Activated CD8-positive, alpha-beta memory T cell treated with anti-CD3 and anti-CD28 coated beads, Interleukin-2, amount 10 ng/mL, durations not matched to agents 7 days and 5 days (primary cell): ENCODE measurements around the gene C12orf57. TPM values are rescaled to one million over a fixed set of nuclear protein-coding genes. Genes with fewer than 3 reads are reported as not detected.
A peak's percentile ranks its signal among the peaks of the same experiment; 100 is the strongest.

Experiments used
- ATAC-seq: fragments of 150-1000 bp; cut with Tn5 transposase; one replicate; pipeline ENCODE4 v1.10.0; 2021; ENCODE audit warnings: moderate library complexity
- CTCF ChIA-PET: fragments of 350-600 bp; sonication (Branson Sonifier 250); formaldehyde crosslinking; loops from one replicate; lab custom pipeline; 2021; ENCODE audit warnings: antibody characterized with exemption; lab: Charles Lee
- DNase-seq: peaks from one replicate; pipeline ENCODE4 v3.0.0-alpha.2; 2020
- H3K27ac Mint-ChIP-seq: one replicate; pipeline ENCODE4 v1.8.0; 2021; ENCODE audit warnings: mild to moderate bottlenecking, mixed read lengths
- H3K27me3 Mint-ChIP-seq: one replicate; pipeline ENCODE4 v1.8.0; 2021; ENCODE audit warnings: mixed read lengths
- H3K36me3 Mint-ChIP-seq: one replicate; pipeline ENCODE4 v1.8.0; 2021; ENCODE audit warnings: mild to moderate bottlenecking, mixed read lengths
- H3K4me1 Mint-ChIP-seq: one replicate; pipeline ENCODE4 v1.8.0; 2021; ENCODE audit warnings: mixed read lengths
- H3K4me3 Mint-ChIP-seq: one replicate; pipeline ENCODE4 v1.8.0; 2021; ENCODE audit warnings: mild to moderate bottlenecking, moderate library complexity, mixed read lengths
- H3K9me3 Mint-ChIP-seq: one replicate; pipeline ENCODE4 v1.8.0; 2022; ENCODE audit warnings: low read depth, mixed read lengths
- total RNA-seq, 2 experiments: library from RNA; stranded (reverse); gene quantifications; one replicate each; pipeline ENCODE4 v1.2.3, GENCODE V29; 2021

The C12orf57 gene
- total RNA-seq, 2 experiments from 2014 or later = 120 to 132 TPM

GRCh38 chr12:6959805-6960592, 16.2 kb downstream of the C12orf57 start:
- H3K9me3 Mint-ChIP-seq = no peaks in the 10 kb centered on the region
- H3K27ac Mint-ChIP-seq = peak overlapping the region; percentile 96
- H3K27me3 Mint-ChIP-seq = no peaks in the 10 kb centered on the region
- H3K4me3 Mint-ChIP-seq = peak overlapping the region; percentile 79
- ATAC-seq = no peak
- no peak for DNase-seq
- peaks cover 82% of the 10 kb centered on the region for H3K4me1 Mint-ChIP-seq
- H3K36me3 Mint-ChIP-seq = peaks cover 60% of the 10 kb centered on the region
- CTCF ChIA-PET = interaction anchor here (1.3 to 13.5 kb wide), 11 partner anchors 9 to 206 kb away, joined by 3 to 709 read pairs (median 8); partner anchors contain the start of genes ATN1, C12orf57, PTPN6 and RNU7-1

DNA sequence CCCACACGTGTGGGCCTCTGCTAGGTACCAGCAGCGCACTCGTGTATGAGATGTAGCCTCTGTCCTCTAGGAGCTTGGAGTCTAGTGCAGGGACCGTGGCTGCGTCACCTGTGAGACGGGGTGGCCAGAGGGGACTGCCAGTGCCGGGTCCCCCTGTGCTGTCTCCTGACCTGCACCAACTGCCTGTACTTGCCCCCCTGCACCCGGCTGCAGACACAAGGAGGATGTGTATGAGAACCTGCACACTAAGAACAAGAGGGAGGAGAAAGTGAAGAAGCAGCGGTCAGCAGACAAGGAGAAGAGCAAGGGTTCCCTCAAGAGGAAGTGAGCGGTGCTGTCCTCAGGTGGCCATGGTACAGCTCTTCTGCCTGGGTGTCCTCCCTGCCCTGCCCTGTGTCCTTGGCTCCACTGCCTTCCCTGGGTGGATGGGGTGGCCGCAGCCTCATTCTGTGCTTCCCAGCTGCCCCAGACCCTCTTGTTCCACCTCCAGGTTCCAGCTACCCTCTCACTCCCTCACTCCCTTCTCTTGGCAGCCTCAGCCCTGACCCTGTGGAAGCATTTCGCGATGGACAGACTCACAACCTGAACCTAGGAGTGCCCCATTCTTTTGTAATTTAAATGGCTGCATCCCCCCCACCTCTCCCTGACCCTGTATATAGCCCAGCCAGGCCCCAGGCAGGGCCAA, 16.9 kb downstream of the C12orf57 start:
- Mint-ChIP-seq H3K36me3 (peaks cover 61% of the 10 kb centered on the region), H3K4me3 (peak overlapping the region; percentile 61), H3K27me3 (no peaks in the 10 kb centered on the region), H3K27ac (peak overlapping the region; percentile 96), H3K9me3 (no peaks in the 10 kb centered on the region), H3K4me1 (peaks cover 82% of the 10 kb centered on the region)
- ATAC-seq = peak; percentile 37
- peak; percentile 85 for DNase-seq
- CTCF ChIA-PET = interaction anchor here (0.9 to 13.5 kb wide), 13 partner anchors 16 to 207 kb away, joined by 3 to 709 read pairs (median 6); partner anchors contain the start of genes ATN1, C12orf57, LPCAT3 and PTPN6

DNA sequence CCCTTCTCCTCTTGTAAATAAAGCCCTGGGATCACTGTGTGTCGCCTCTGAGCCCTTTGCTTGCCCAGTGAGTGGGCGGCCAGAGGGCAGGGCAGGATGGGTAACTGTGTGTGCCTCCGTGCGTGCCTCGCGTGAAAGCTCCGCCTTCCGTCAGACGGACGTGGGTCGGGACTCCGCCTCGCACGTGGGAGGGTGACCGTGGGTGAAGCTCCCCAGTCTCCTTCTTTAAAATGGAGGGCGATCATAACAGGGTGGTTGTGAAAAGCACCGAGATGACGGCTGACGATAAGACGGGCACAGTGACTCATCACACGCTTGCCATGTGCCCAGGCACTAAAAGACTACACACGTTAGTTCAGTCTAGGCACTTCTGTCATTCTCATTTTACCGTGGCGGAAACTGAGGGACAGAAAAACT, 17.5 kb downstream of the C12orf57 start:
- ATAC-seq (peak; percentile 59), DNase-seq (peak; percentile 88)
- peaks cover 78% of the 10 kb centered on the region for H3K4me1 Mint-ChIP-seq
- H3K9me3 Mint-ChIP-seq = no peaks in the 10 kb centered on the region
- CTCF ChIA-PET = interaction anchor here (0.8 to 13.5 kb wide), 14 partner anchors 16 to 207 kb away, joined by 3 to 709 read pairs (median 4); partner anchors contain the start of genes ATN1, C12orf57, ENO2 and LPCAT3
- H3K36me3 Mint-ChIP-seq = peaks cover 59% of the 10 kb centered on the region
- H3K27me3 Mint-ChIP-seq = no peaks in the 10 kb centered on the region
- peak overlapping the region; percentile 96 for H3K27ac Mint-ChIP-seq
- H3K4me3 Mint-ChIP-seq = peak overlapping the region; percentile 61

DNA sequence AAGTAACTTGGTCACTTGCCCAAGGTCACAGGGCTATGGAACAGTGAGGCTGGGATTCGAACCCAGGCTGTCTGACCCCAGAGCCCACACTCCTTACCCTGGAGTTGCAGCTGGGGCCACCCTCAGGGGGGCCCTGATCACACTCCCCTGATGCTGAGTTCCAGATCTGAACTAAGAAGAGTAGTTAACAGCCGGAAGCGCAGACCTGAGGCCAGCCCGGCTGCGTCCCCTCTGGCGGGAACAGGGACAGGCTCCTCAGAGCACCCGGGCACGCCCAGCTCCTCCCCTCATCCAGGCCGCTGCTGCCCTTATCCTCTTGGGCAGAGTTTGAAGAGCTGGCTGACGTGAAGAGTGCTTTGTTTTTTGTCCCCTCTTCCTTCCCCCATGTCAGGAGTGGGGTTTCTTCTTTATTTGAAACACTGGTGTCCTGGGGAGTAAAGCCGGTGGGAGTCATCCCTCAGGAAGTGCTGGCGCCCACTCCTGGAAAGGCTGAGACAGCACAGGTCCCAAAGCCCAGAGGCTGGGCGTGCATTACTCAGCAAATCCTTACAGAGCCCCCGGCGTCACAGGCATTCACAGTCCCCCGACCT, 18.0 kb downstream of the C12orf57 start:
- Mint-ChIP-seq H3K4me3 (peak overlapping the region; percentile 61), H3K9me3 (no peaks in the 10 kb centered on the region), H3K27ac (peak overlapping the region; percentile 96), H3K27me3 (no peaks in the 10 kb centered on the region), H3K4me1 (peaks cover 75% of the 10 kb centered on the region), H3K36me3 (peaks cover 57% of the 10 kb centered on the region)
- CTCF ChIA-PET = interaction anchor here (0.8 to 13.5 kb wide), 13 partner anchors 17 to 151 kb away, joined by 3 to 709 read pairs (median 5); partner anchors contain the start of genes ATN1, C12orf57, ENO2 and LPCAT3
- ATAC-seq = peak; percentile 29
- peak; percentile 76 for DNase-seq

GRCh38 chr12:6962285-6963015, 18.6 kb downstream of the C12orf57 start:
- Mint-ChIP-seq H3K36me3 (peaks cover 55% of the 10 kb centered on the region), H3K27ac (peak overlapping the region; percentile 96), H3K4me3 (peak overlapping the region; percentile 61), H3K9me3 (no peaks in the 10 kb centered on the region), H3K4me1 (peaks cover 72% of the 10 kb centered on the region), H3K27me3 (no peaks in the 10 kb centered on the region)
- CTCF ChIA-PET = interaction anchor here (0.8 to 13.5 kb wide), 11 partner anchors 18 to 151 kb away, joined by 3 to 709 read pairs (median 6); partner anchors contain the start of genes ATN1, C12orf57, ENO2 and LPCAT3
- ATAC-seq = no peak
- peak; percentile 41 for DNase-seq

- CTCF ChIA-PET = interaction anchor here (0.9 to 13.5 kb wide), 7 partner anchors 8 to 150 kb away, joined by 4 to 709 read pairs (median 11); partner anchors contain the start of genes ATN1, C12orf57, ENO2 and LPCAT3
- peaks cover 66% of the 10 kb centered on the region for H3K4me1 Mint-ChIP-seq
- no peaks in the 10 kb centered on the region for H3K27me3 Mint-ChIP-seq
- DNase-seq (peak; percentile 41), ATAC-seq (no peak)
- no peaks in the 10 kb centered on the region for H3K9me3 Mint-ChIP-seq
- no peak overlapping the region for H3K4me3 Mint-ChIP-seq
- peak overlapping the region; percentile 59 for H3K27ac Mint-ChIP-seq
- peaks cover 55% of the 10 kb centered on the region for H3K36me3 Mint-ChIP-seq
Observed at GRCh38 chr12:6963016-6963731, 19.4 kb downstream of the C12orf57 start.

GRCh38 chr12:6963791-6964413, 20.1 kb downstream of the C12orf57 start:
- Mint-ChIP-seq H3K27me3 (no peaks in the 10 kb centered on the region), H3K4me1 (peaks cover 66% of the 10 kb centered on the region), H3K4me3 (no peak overlapping the region), H3K9me3 (no peaks in the 10 kb centered on the region), H3K27ac (peak overlapping the region; percentile 82), H3K36me3 (peaks cover 55% of the 10 kb centered on the region)
- DNase-seq (peak; percentile 41), ATAC-seq (no peak)
- CTCF ChIA-PET = interaction anchor here (0.9 to 13.5 kb wide), 14 partner anchors 8 to 168 kb away, joined by 3 to 709 read pairs (median 6); partner anchors contain the start of genes ATN1, C12orf57, C1RL and ENO2

GRCh38 chr12:6964605-6965025, 20.8 kb downstream of the C12orf57 start:
- peaks cover 53% of the 10 kb centered on the region for H3K36me3 Mint-ChIP-seq
- H3K4me1 Mint-ChIP-seq = peaks cover 64% of the 10 kb centered on the region
- peak overlapping the region; percentile 82 for H3K27ac Mint-ChIP-seq
- H3K9me3 Mint-ChIP-seq = no peaks in the 10 kb centered on the region
- no peaks in the 10 kb centered on the region for H3K27me3 Mint-ChIP-seq
- ATAC-seq (no peak), DNase-seq (no peak)
- CTCF ChIA-PET = interaction anchor here (0.7 to 13.5 kb wide), 18 partner anchors 9 to 167 kb away, joined by 3 to 709 read pairs (median 5); partner anchors contain the start of genes ATN1, C12orf57, C1RL and LPCAT3
- no peak overlapping the region for H3K4me3 Mint-ChIP-seq

DNA sequence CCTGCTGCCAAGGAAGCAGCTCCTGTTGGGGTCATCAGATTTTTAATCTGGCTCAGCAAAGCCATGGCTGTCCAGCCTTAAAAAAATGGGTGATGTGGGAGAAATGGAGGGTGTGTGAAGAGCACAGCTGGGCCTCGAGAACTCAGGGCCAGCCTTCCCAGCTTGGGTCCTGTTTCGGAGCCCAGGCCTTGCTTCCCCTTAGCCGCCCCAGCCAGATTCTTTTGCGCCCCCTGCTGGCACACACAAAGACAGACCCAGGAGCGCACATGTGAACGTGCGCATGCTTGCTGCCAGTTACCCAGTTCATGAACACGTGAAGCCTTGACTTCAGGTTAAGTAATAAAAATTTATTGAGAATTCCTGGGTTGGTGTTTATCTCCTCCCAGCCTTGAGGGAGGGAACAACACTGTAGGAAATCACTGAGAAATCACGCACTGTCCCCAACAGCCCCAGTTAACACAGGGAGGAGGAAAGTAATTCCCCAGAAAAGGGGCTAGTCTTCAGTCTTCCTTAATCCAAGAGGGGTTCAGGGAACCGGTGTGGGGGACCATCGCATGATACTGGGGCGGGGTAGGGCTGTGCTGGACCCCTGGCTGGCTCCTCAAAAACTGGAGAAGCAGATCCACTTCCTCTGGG, 21.3 kb downstream of the C12orf57 start:
- no peaks in the 10 kb centered on the region for H3K9me3 Mint-ChIP-seq
- no peaks in the 10 kb centered on the region for H3K27me3 Mint-ChIP-seq
- H3K27ac Mint-ChIP-seq = peak overlapping the region; percentile 82
- DNase-seq (peak; percentile 91), ATAC-seq (peak; percentile 58)
- H3K4me3 Mint-ChIP-seq = no peak overlapping the region
- H3K36me3 Mint-ChIP-seq = peaks cover 54% of the 10 kb centered on the region
- CTCF ChIA-PET = interaction anchor here (0.7 to 13.5 kb wide), 17 partner anchors 9 to 167 kb away, joined by 3 to 709 read pairs (median 5); partner anchors contain the start of genes ATN1, C12orf57, C1RL and PTPN6
- peaks cover 61% of the 10 kb centered on the region for H3K4me1 Mint-ChIP-seq

- Mint-ChIP-seq H3K36me3 (peaks cover 49% of the 10 kb centered on the region), H3K4me1 (peaks cover 55% of the 10 kb centered on the region), H3K4me3 (no peak overlapping the region), H3K27ac (peak overlapping the region; percentile 82), H3K9me3 (no peaks in the 10 kb centered on the region), H3K27me3 (no peaks in the 10 kb centered on the region)
- CTCF ChIA-PET = interaction anchor here (0.8 to 13.5 kb wide), 6 partner anchors 10 to 144 kb away, joined by 3 to 709 read pairs (median 9); partner anchors contain the start of genes C12orf57, C1RL, PTPN6 and RNU7-1
- DNase-seq (no peak), ATAC-seq (no peak)
Observed at GRCh38 chr12:6965714-6966113, 21.9 kb downstream of the C12orf57 start.

GRCh38 chr12:6966351-6966750, 22.5 kb downstream of the C12orf57 start:
- no peaks in the 10 kb centered on the region for H3K27me3 Mint-ChIP-seq
- no peaks in the 10 kb centered on the region for H3K9me3 Mint-ChIP-seq
- DNase-seq (no peak), ATAC-seq (no peak)
- no peak overlapping the region for H3K4me3 Mint-ChIP-seq
- CTCF ChIA-PET = interaction anchor here (0.7 to 13.5 kb wide), 7 partner anchors 11 to 143 kb away, joined by 3 to 709 read pairs (median 7); partner anchors contain the start of genes C12orf57, C1RL, PTPN6 and RNU7-1
- H3K27ac Mint-ChIP-seq = no peak overlapping the region
- H3K36me3 Mint-ChIP-seq = peaks cover 46% of the 10 kb centered on the region
- peaks cover 53% of the 10 kb centered on the region for H3K4me1 Mint-ChIP-seq
